Spinal cord (tissue), 10 donors: ENCODE results near the gene TSHZ2. TPM values are rescaled to one million over a fixed set of nuclear protein-coding genes. Genes with fewer than 3 reads are reported as not detected.

Experiments
- DNase-seq, 6 donors: peaks; one replicate each; pipeline versions ENCODE4 v3.0.0 to v3.0.0-alpha.2; 2013 to 2015; ENCODE audit warnings: low spot score in 6 of 6, low read depth in 4 of 6
- H3K27ac ChIP-seq: one replicate; pipeline ENCODE4 v1.5.1; 2013; ENCODE audit warnings: low read depth, low read length, control low read depth
- H3K27me3 ChIP-seq: one replicate; pipeline ENCODE4 v1.6.1; 2013; ENCODE audit warnings: low read length; ENCODE audit not compliant: control insufficient read depth, insufficient read depth
- H3K36me3 ChIP-seq: one replicate; pipeline ENCODE4 v1.6.1; 2013; ENCODE audit warnings: low read length; ENCODE audit not compliant: control insufficient read depth, insufficient read depth
- H3K4me1 ChIP-seq: one replicate; pipeline ENCODE4 v1.6.1; 2013; ENCODE audit warnings: low read length; ENCODE audit not compliant: control insufficient read depth, insufficient read depth
- H3K4me3 ChIP-seq: one replicate; pipeline ENCODE4 v1.5.1; 2013; ENCODE audit warnings: low read depth, low read length, control low read depth
- H3K9me3 ChIP-seq: one replicate; pipeline ENCODE4 v1.6.1; 2013; ENCODE audit warnings: low read length; ENCODE audit not compliant: control insufficient read depth, insufficient read depth
- WGBS: methylation state at CpG from one replicate; pipeline ENCODE4 v1.1.5; 2013; ENCODE audit warnings: missing lambda C conversion rate; ENCODE audit not compliant: insufficient coverage; 5-methylcytosine and 5-hydroxymethylcytosine counted together
- polyA plus RNA-seq, 2 donors: library from polyadenylated mRNA; unstranded; fragments of 120-200 nt; gene quantifications; one replicate each; pipeline ENCODE4 v1.2.1, GENCODE V29; 2013; ENCODE audit not compliant: insufficient read length in 2 of 2
- total RNA-seq, 2 donors: library from RNA; depleted of rRNA in 1 of 2; stranded (reverse); fragments of 120-200 nt in 1 of 2; fragments of >200 nt in 1 of 2; gene quantifications; one replicate each; pipeline versions ENCODE4 v1.2.3 to v1.2.4, GENCODE V29; 2013 to 2014
- donor health status: healthy.

The TSHZ2 gene
- total and polyA plus RNA-seq, 4 donors: 11.8 to 33.0 (median 25.7) TPM

DNA sequence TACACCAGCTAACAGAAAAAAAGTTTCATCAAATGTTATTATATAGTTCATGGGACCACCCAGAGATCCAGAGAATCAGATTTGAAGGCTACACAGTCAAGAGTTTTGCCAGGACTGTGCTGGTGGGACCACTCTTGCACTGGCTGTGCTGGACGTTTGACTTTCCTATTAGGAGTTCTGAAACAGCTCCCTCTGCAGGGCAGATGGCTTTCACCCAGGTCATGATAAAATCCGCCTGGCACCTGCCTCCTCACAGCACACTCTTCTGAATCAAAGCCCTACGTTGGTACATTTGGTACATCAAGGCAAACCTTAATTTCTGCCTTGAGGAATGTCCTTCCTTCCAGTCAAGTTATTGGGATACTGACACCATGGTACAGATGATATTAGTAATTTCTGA lies 319.4 kb downstream of the TSHZ2 start:
- Histone ChIP-seq H3K9me3 (no peaks in the 10 kb centered on the region), H3K4me1 (no peaks in the 10 kb centered on the region), H3K27ac (no peak overlapping the region), H3K27me3 (no peaks in the 10 kb centered on the region), H3K4me3 (no peak overlapping the region), H3K36me3 (no peaks in the 10 kb centered on the region)
- 90% methylated on average over 3 of the region's 3 CpGs for WGBS
- DNase-seq: no peak

DNA sequence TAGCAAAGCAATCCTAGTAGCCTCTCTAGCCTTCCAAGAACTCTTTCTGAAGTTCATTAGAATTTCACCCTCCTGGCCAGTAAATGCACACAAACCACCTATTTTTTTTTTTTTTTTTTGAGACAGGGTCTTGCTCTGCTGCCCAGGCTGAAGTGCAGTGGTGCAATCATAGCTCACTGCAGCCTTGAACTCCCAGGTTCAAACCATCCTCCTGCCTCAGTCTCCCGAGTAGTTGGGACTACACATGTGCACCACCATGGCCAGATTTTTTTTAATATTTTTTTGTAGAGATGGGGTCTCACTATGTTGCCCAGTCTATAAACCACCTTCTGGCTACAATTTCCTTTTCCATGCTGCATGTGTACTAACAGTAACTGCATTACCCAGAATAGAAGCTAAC lies 320.2 kb downstream of the TSHZ2 start:
- Histone ChIP-seq H3K9me3 (no peaks in the 10 kb centered on the region), H3K27ac (no peak overlapping the region), H3K4me3 (no peak overlapping the region), H3K27me3 (no peaks in the 10 kb centered on the region), H3K4me1 (no peaks in the 10 kb centered on the region), H3K36me3 (no peaks in the 10 kb centered on the region)
- no CpG with 5 or more reads among the region's 1 CpG for WGBS
- DNase-seq: no peak

DNA sequence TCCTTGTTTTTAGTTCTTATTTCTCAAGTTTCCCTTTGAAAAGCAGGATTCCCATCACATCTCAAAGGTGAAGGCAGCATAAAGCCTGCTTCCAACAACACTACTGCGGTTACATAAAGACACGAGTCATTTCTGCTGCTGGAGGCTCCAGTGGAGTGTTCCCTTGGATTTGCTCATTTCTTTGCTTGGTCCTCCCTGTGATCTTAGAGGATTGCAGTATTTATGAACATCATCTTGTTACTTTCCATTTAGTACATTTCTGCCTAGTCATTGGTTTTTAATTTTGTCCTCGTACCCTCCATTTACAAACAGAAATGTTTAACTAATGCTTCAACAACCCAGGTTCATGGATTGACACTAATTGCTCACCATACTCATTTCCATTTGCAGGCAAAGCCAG lies 322.6 kb downstream of the TSHZ2 start:
- Histone ChIP-seq H3K4me1 (no peaks in the 10 kb centered on the region), H3K27ac (no peak overlapping the region), H3K27me3 (no peaks in the 10 kb centered on the region), H3K4me3 (no peak overlapping the region), H3K36me3 (no peaks in the 10 kb centered on the region), H3K9me3 (no peaks in the 10 kb centered on the region)
- no peak for DNase-seq
- WGBS: 70% methylated on average over 1 of the region's 3 CpGs

DNA sequence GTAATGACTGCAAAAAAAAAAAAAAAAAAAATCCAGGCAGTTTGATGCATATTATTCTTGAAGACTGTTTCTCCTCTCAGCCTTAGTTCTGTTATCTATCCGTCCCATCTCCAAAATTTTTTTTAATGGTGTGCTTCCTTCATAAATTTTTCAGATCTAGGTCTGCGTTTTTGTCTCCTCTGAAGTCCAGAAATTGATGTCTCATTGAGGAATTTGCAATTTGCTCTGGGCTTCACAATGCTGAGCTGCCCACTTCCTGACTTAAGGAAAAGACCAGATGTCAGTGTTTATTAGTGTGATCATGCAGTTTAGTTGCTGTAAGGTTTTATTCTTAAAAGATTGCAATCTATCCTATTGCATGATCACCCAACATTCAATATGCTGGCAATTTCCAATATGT lies 323.9 kb downstream of the TSHZ2 start:
- Histone ChIP-seq H3K9me3 (no peaks in the 10 kb centered on the region), H3K4me1 (no peaks in the 10 kb centered on the region), H3K27ac (no peak overlapping the region), H3K36me3 (no peaks in the 10 kb centered on the region), H3K4me3 (no peak overlapping the region), H3K27me3 (no peaks in the 10 kb centered on the region)
- WGBS: no CpG with 5 or more reads among the region's 2 CpGs
- no peak for DNase-seq

DNA sequence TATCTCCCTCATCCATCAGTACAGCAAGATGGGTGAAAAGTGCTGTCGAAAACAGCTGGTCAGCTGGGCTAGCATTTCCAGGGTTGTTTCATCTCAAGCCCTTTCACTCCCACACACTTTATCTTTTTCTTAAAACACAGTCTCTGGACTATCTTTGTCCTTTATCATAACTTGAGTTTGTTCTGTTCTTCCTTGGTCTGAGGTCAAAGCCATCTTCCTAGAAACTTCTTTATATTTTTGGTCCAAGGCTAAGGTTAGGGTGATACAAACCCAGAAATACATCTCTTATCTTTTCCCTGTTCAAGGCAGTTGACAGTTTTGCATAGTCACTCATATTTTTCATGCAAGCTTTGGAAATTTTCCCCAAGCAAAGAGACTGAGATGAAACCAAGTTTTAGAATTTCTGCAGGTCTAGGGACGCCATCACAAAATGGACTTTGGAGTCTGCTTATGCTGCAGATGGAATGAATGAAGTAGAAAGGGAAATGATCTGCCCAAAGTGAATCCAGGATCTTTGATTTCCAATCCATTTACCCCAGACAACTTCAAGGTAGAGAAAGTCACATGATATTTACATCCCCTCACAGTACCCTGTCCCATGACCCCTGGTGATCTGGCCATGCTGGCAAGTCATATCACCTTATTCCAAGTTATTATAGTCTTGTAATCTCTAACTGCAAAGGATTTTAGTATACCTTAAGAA lies 324.4 kb downstream of the TSHZ2 start:
- Histone ChIP-seq H3K9me3 (no peaks in the 10 kb centered on the region), H3K4me3 (no peak overlapping the region), H3K4me1 (no peaks in the 10 kb centered on the region), H3K27me3 (no peaks in the 10 kb centered on the region), H3K36me3 (no peaks in the 10 kb centered on the region), H3K27ac (no peak overlapping the region)
- WGBS: 100% methylated on average over 1 of the region's 2 CpGs
- DNase-seq: no peak

DNA sequence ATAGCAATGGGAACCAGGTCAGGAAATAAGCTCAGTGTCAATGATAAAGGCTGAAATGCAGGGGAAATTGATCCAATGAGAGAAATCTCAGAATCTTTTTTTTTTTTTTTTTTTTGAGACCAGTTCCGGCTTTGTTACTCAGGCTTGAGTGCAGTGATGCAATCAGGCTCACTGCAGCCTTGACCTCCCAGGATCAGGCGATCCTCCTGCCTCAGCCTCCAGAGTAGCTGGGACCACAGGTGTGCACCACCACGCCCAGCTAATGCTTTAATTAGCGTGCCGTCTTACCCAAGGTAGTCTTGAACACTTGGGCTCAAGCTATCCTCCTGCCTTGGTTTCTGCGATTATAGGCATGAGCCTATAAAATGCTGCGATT lies 325.0 kb downstream of the TSHZ2 start:
- WGBS: 96% methylated on average over 6 of the region's 7 CpGs

DNA sequence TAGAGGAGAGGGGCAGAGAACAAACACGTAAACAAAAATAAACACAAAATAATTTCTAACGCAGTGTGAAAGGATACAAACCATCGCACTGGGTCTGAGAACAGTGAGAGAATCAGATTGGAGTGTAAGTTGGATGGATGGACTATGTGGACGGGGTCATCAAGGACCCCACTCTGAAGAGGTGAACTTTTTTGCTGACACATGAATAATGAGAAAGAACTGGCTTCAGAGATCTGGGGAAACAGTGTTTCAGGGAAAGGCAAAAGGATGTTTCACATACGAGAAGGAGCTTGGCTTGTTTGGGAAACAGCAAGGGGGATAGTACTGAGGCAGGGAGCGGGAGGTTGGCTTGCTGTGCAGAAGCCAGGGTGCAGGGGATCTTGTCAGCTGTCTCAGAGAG lies 326.1 kb downstream of the TSHZ2 start:
- Histone ChIP-seq H3K27me3 (no peaks in the 10 kb centered on the region), H3K36me3 (no peaks in the 10 kb centered on the region), H3K9me3 (no peaks in the 10 kb centered on the region), H3K27ac (no peak overlapping the region), H3K4me3 (no peak overlapping the region), H3K4me1 (no peaks in the 10 kb centered on the region)
- no peak for DNase-seq
- WGBS: 72% methylated on average over 4 of the region's 6 CpGs

More for the DNA sequence above, 325.0 kb downstream of the TSHZ2 start:
- Histone ChIP-seq H3K4me1 (no peaks in the 10 kb centered on the region), H3K27ac (no peak overlapping the region), H3K27me3 (no peaks in the 10 kb centered on the region), H3K9me3 (no peaks in the 10 kb centered on the region), H3K36me3 (no peaks in the 10 kb centered on the region), H3K4me3 (no peak overlapping the region)
- DNase-seq: no peak

DNA sequence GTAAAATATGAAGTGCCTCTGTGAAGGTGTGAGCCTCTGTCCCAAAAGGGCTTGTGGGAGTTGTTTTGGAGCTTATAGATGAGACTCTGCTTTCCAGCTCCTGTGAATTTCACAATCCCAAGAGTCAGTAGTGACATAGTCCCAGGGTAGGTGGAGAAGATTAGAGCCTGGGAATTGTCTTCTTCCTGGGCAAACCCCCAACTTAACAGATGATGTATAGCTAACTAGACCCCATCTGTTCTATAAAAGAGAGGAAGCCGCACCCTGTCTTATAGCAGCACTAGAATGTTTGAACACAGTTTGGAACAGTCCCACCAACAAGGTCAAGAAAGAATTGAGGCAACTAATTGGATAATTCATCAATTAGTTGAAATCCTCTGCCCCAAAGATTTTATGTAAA lies 326.8 kb downstream of the TSHZ2 start:
- Histone ChIP-seq H3K27me3 (no peaks in the 10 kb centered on the region), H3K4me3 (no peak overlapping the region), H3K36me3 (no peaks in the 10 kb centered on the region), H3K4me1 (no peaks in the 10 kb centered on the region), H3K27ac (no peak overlapping the region), H3K9me3 (no peaks in the 10 kb centered on the region)
- no CpG with 5 or more reads among the region's 1 CpG for WGBS
- DNase-seq: peak in 1 of 6 donors; percentile 65

DNA sequence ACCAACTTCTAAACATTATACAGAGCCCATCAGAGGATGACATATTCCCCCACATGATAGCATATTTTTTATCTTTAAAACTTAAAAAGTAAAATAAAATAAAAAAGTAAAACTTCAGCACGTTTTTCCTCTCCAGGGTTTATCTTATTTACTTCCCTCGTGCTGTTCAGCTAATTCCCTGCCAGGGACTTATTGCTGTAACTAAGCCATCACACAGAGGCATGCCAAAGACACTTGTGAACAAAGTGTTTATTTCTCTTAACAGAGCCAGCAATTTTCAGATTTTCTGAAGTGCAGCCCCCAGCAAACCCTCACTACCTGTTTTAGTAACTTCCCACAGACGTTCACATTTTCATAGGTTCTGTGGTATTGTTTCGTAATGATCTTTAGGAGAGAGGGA lies 327.7 kb downstream of the TSHZ2 start:
- Histone ChIP-seq H3K4me1 (no peaks in the 10 kb centered on the region), H3K9me3 (no peaks in the 10 kb centered on the region), H3K36me3 (no peaks in the 10 kb centered on the region), H3K4me3 (no peak overlapping the region), H3K27me3 (no peaks in the 10 kb centered on the region), H3K27ac (no peak overlapping the region)
- WGBS: 41% methylated on average over 2 of the region's 4 CpGs
- peak in 1 of 6 donors; percentile 81 for DNase-seq

DNA sequence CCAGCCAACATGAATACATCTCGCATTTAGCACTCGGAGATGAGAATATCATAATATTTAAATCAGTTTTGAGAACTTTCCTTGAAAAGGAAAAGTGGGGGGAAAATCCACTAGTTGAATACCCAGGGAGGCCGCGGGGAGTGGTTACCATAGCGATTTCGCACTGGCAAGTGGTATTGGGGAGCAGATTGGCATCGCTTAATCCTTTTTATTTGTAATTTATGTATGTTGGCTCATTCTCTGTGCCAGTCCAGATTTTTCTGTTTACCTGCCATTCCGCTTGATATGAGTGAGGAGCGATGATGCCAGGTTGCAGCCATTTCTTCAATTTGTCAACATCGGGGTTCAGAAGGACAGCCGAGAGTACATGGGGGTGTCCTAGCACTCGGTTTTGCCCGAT lies 329.7 kb downstream of the TSHZ2 start:
- DNase-seq: peak in 1 of 6 donors; percentile 61
- no peaks in the 10 kb centered on the region for H3K36me3 ChIP-seq
- WGBS: 83% methylated on average over 11 of the region's 13 CpGs

More for the DNA sequence above, 329.7 kb downstream of the TSHZ2 start:
- no peaks in the 10 kb centered on the region for H3K4me1 ChIP-seq
- H3K27ac ChIP-seq: no peak overlapping the region
- H3K27me3 ChIP-seq: no peaks in the 10 kb centered on the region
- H3K9me3 ChIP-seq: no peaks in the 10 kb centered on the region
- no peak overlapping the region for H3K4me3 ChIP-seq
